Pancreas (tissue), 10 donors: ENCODE measurements around the gene NCS1. TPM values are rescaled to one million over a fixed set of nuclear protein-coding genes. Genes with fewer than 3 reads are reported as not detected.

Experiments used
- ATAC-seq, 4 donors: fragments of 200-7000 bp; cut with Tn5 transposase; one replicate each; pipeline versions ENCODE4 v1.8.0 to v1.9.1; 2020; ENCODE audit warnings: mild to moderate bottlenecking in 4 of 4, moderate library complexity in 4 of 4
- DNase-seq, 6 donors: peaks; one replicate each; pipeline ENCODE4 v3.0.0-alpha.2; 2020
- FAIRE-seq: peaks from 2 replicates; lab custom pipeline; 2012; peaks lifted over from hg19 to GRCh38; lab: Jason Lieb, UNC
- H3K27ac ChIP-seq, 4 donors: fragments of 200-600 bp; sonication (generic); 1 replicate in 3 of 4; 2 replicates in 1 of 4; pipeline versions ENCODE4 v1.5.0 to v1.8.0; 2020
- H3K27me3 ChIP-seq, 4 donors: fragments of 200-600 bp; one replicate each; pipeline ENCODE4 v1.8.0; 2021
- H3K36me3 ChIP-seq, 3 donors: fragments of 200-600 bp; sonication (generic) in 1 of 3; one replicate each; pipeline versions ENCODE4 v1.5.0 to v1.8.0; 2020 to 2021
- H3K4me1 ChIP-seq, 3 donors: fragments of 200-600 bp; one replicate each; pipeline ENCODE4 v1.8.0; 2021
- H3K4me3 ChIP-seq, 4 donors: fragments of 200-600 bp; sonication (generic) in 2 of 4; one replicate each; pipeline versions ENCODE4 v1.5.0 to v1.8.0; 2020 to 2021
- H3K9me3 ChIP-seq, 4 donors: fragments of 200-600 bp; one replicate each; pipeline ENCODE4 v1.8.0; 2021
- WGBS, 2 donors: extraction: QIAGEN DNeasy Blood & Tissue Kit; methylation state at CpG; one replicate each; pipeline ENCODE4 v1.1.7; 2013; 5-methylcytosine and 5-hydroxymethylcytosine counted together
- intact Hi-C, 3 donors: fragments of 100-400 bp; cut with DNase I; formaldehyde crosslinking; loops; one replicate each; pipeline versions ENCODE4 v1.11.1 to v1.14.2; 2022
- polyA plus RNA-seq, 2 donors: library from polyadenylated mRNA; stranded (reverse); fragments of 200-250 nt; gene quantifications; one replicate each; pipeline ENCODE4 v1.2.3, GENCODE V29; 2013
- total RNA-seq, 6 donors: library from RNA; stranded (reverse); fragmentation: NEBNext Ultra II Directional in 4 of 6; extraction: Animal tissue kit (Norgen Biotek cat#: 25700) in 4 of 6; gene quantifications; one replicate each; pipeline versions ENCODE4 v1.2.1 to v1.2.4, GENCODE V29; 2021 to 2023
- TF ChIP-seq, protein P1 (sequence below), 4 donors: fragments of 200-600 bp; sonication (generic) in 3 of 4; IDR thresholded peaks; one replicate each; pipeline versions ENCODE4 v1.5.0 to v1.8.0; 2021; ENCODE audit warnings: antibody characterized with exemption in 4 of 4
- donor health status: healthy with polysubstance abuse.
- donor health status: DM: no; HTN: no; CAD: no; lungs with moderate emphysema.
- donor health status: DM: no; HTN: no; CAD: no.
- donor health status: control.
- donor health status: control.
- donor health status: Bipolar disorder and iron deficiency.
- donor health status: DM: yes; HTN: yes; CAD: no.
- donor health status: DM: no; HTN: no; CAD: no.
- donor health status: DM: no; HTN: no; CAD: no.
- donor health status: DM: yes; HTN: yes; CAD: no.

NCS1 gene
- total and polyA plus RNA-seq, 8 donors = 3.0 to 8.6 (median 4.9) TPM

DNA sequence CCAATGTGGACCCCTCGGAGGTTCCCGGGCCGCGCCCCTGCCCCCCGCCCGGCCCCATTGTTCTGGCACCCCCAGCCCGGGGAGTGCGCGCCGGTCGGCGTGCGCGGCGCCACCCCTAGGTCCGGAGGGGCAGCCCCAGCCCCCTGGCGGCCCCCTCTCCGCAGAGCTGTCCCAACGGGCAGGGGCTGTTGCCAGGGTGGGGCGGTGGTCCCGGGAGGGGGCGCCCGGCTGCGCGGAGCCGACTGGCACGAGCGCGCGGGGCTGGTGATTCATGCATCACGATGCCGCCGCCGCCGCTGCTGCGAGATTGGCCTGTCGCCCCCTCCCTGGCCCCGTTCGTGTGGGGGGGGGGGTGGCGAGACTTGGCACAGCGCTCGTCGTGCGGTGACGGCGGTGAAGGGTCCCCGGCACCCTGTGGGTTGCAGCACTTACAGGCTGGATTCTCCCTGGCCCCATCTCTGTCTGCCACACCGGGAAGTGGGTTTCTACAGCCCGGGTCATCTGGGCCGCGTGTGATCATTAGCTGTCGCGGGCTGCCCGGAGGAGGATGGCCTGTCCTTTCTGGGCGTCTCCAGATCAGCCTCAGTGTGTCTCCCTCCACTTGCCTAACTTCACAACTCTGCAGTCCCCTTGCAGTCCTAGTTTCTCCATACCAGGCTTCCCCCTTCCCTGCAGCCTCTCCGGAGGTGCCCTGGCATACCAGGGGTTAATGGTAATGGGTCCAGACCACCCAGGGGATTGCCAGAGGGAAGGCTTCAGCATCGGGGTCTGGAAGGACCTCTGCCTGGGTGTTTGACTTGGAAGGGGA, 858 bp downstream of the NCS1 start:
- Histone ChIP-seq H3K27me3 (no peaks in the 10 kb centered on the region), H3K36me3 (no peaks in the 10 kb centered on the region), H3K27ac (no peak overlapping the region), H3K9me3 (no peaks in the 10 kb centered on the region), H3K4me1 (no peaks in the 10 kb centered on the region), H3K4me3 (peak overlapping the region; percentile 26 to 70 (median 46))
- ATAC-seq (peak; percentile 2 to 11 (median 6)), FAIRE-seq (no peak), DNase-seq (peak in 4 of 6 donors; percentile 42 to 76 (median 66))
- intact Hi-C loops = no loop called here
- 3 to 6% methylated on average over 47 to 56 of the region's 57 CpGs for WGBS, 2 donors
- TF ChIP-seq, protein P1, sequence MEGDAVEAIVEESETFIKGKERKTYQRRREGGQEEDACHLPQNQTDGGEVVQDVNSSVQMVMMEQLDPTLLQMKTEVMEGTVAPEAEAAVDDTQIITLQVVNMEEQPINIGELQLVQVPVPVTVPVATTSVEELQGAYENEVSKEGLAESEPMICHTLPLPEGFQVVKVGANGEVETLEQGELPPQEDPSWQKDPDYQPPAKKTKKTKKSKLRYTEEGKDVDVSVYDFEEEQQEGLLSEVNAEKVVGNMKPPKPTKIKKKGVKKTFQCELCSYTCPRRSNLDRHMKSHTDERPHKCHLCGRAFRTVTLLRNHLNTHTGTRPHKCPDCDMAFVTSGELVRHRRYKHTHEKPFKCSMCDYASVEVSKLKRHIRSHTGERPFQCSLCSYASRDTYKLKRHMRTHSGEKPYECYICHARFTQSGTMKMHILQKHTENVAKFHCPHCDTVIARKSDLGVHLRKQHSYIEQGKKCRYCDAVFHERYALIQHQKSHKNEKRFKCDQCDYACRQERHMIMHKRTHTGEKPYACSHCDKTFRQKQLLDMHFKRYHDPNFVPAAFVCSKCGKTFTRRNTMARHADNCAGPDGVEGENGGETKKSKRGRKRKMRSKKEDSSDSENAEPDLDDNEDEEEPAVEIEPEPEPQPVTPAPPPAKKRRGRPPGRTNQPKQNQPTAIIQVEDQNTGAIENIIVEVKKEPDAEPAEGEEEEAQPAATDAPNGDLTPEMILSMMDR (IDR thresholded peaks at IDR 0.05) = no peak

DNA sequence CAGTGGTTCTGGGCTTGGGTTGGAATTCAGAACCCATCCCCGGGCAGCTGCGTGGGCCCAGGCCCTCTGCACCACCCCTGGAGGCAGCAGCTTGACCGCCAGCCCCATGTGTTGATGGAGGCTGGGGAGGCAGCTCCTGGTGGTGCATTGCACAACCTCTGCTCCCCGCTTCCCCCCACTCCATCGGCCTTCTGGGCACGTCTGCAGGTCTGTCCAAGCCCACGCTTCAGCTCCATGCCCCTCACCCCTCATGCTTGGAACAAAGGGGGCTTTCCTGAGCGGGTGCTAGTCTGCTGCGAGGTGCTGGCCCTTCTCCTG, 1.4 kb downstream of the NCS1 start:
- no peaks in the 10 kb centered on the region for H3K4me1 ChIP-seq
- H3K27ac ChIP-seq = no peak overlapping the region
- peak overlapping the region in 1 of 4 donors; percentile 70 for H3K4me3 ChIP-seq
- WGBS, 2 donors = 84 to 91% methylated on average over 9 of the region's 9 CpGs
- H3K9me3 ChIP-seq = no peaks in the 10 kb centered on the region
- H3K36me3 ChIP-seq = no peaks in the 10 kb centered on the region
- ATAC-seq = peak in 1 of 4 donors; percentile 10
- intact Hi-C loops = no loop called here
- H3K27me3 ChIP-seq = no peaks in the 10 kb centered on the region
- DNase-seq = peak in 1 of 6 donors; percentile 58
- TF ChIP-seq, protein P1 (IDR thresholded peaks at IDR 0.05) = no peak
- FAIRE-seq = no peak

DNA sequence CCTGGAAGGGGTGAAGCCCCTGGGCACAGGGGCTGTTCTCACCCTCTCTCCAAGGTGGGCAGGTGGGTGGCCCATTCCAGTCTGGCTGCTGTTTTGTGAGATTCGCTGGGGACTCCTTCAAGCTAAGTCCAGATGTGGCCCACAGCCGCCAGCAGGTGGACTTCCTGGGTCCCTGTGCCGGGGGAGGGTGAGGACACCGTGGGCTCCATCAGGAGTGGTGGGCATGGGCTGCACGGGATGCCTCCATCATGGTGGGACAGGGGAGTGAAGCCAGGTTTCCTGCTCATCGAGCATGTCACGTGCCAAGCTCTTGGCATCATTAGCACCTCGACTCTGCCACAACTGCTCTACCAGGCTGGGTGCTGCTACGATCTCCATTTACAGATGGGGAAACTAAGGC, 1.8 kb downstream of the NCS1 start:
- H3K4me1 ChIP-seq = no peaks in the 10 kb centered on the region
- H3K27ac ChIP-seq = no peak overlapping the region
- H3K9me3 ChIP-seq = no peaks in the 10 kb centered on the region
- DNase-seq = no peak
- FAIRE-seq = no peak
- intact Hi-C loops = no loop called here
- H3K4me3 ChIP-seq = no peak overlapping the region
- TF ChIP-seq, protein P1 (IDR thresholded peaks at IDR 0.05) = no peak
- no peak for ATAC-seq
- whole genome bisulfite sequencing, 2 donors = 93 to 99% methylated on average over 9 of the region's 9 CpGs
- H3K36me3 ChIP-seq = no peaks in the 10 kb centered on the region
- no peaks in the 10 kb centered on the region for H3K27me3 ChIP-seq

DNA sequence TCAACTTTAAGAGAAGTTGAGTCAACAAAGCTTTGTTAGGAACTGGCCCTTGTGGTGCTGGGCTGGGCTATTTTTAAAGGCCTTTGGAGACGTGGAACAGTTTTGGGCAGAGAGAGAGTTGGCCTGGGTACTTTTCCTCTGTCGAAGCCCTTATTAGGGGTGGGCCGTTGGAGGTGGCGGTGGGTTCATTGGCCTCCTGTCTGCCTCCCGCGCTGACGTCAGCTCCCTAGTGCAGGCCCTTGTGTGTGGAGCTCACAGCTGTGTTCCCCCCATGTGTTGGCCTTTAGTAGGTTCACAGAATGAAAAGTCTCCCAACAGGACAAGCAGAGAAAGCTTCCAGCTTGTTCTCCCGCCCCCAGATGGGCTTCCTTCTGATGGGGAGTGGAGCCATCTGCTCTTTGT, 2.7 kb downstream of the NCS1 start:
- DNase-seq (no peak), ATAC-seq (no peak), FAIRE-seq (no peak)
- no peaks in the 10 kb centered on the region for H3K36me3 ChIP-seq
- no peak overlapping the region for H3K27ac ChIP-seq
- H3K4me1 ChIP-seq = no peaks in the 10 kb centered on the region
- H3K4me3 ChIP-seq = no peak overlapping the region
- no peaks in the 10 kb centered on the region for H3K9me3 ChIP-seq
- 80 to 82% methylated on average over 8 of the region's 8 CpGs for WGBS, 2 donors
- no peaks in the 10 kb centered on the region for H3K27me3 ChIP-seq
- intact Hi-C loops = no loop called here
- TF ChIP-seq, protein P1 (IDR thresholded peaks at IDR 0.05) = no peak

DNA sequence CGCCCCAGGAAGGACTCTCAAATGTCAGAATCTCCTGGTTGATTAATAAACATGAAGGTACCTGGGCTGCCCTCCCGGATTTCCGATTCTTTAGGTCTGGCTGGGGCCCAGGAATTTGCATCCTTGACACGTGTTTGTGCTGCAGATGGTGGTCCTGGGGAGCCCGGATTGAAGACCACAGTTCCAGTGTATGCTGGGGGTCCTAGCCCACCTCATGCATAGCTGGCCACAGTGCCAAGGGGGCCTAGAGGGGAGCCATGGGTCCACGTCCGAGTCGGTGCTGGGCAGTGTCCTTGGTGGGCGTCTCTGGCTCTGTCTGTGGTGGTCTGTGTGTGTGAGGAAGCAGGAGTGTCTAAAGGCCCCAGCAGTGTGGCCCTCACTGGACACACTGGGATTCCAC, 3.2 kb downstream of the NCS1 start:
- FAIRE-seq (no peak), DNase-seq (no peak), ATAC-seq (no peak)
- no peaks in the 10 kb centered on the region for H3K9me3 ChIP-seq
- H3K36me3 ChIP-seq = no peaks in the 10 kb centered on the region
- intact Hi-C loops = no loop called here
- no peak overlapping the region for H3K27ac ChIP-seq
- 80 to 90% methylated on average over 9 of the region's 9 CpGs for WGBS, 2 donors
- H3K27me3 ChIP-seq = no peaks in the 10 kb centered on the region
- no peaks in the 10 kb centered on the region for H3K4me1 ChIP-seq
- TF ChIP-seq, protein P1 (IDR thresholded peaks at IDR 0.05) = no peak
- no peak overlapping the region for H3K4me3 ChIP-seq
